GM21367 (cell line): Measurements from ENCODE around the gene HACD2.

Experiments used
- ATAC-seq: cut with Tn5 transposase; IDR thresholded peaks from one replicate; pipeline ENCODE4 v1.9.1; 2021; ENCODE audit not compliant: unreplicated experiment

The HACD2 gene

GRCh38 chr3:123584988-123585937 is at the start of gene HACD2:
Gene HACD2 (minus strand): TSS chr3:123585053. CDS start chr3:123585027, 26 bp downstream.
- peak; percentile 84 for ATAC-seq

- ATAC-seq = no peak
Measured at GRCh38 chr3:123634149-123635051, 49.5 kb upstream of the HACD2 start.

GRCh38 chr3:123633530-123633929 is 48.7 kb upstream of the HACD2 start:
- ATAC-seq = no peak

DNA sequence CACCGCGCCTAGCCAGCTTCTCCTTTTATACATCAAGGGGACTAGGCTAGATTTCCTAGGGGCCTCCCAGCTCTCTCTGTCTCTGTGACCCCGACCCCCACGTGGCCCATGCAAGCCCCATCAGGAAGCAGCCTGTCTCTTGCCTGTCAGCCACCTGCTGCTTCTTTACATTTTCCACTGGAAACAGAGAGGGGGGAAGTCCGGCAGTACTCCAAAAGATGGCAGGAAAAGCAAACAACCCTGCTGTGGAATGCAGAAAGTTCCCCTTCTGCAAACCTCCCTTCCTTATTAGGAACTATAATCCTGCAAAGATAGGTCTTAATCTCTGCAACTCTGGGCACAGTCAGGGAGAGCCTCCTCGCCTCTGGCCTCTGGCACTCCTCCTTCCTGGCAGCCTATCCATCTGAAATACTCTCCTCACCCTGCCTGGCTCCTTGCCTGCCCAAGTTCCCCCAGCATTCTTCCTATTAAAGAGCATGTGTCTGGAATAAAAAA is 47.4 kb upstream of the HACD2 start:
- no peak for ATAC-seq

DNA sequence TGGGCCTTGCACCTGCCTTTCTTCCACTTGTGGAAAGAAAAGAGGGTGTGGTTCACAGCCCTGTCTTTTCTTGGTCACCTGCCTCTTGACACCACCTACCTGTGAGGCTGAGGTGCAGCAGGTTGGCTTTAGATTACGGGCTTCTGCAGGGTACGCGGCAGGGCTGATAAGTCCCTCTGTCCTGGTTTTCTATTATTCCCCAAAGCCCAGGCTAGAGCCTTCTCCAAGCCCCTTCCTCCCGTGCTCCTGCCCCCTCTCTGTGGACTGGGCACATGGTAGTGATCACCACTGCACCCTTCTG is 44.8 kb upstream of the HACD2 start:
- no peak for ATAC-seq

- ATAC-seq = no peak
Measured at GRCh38 chr3:123628996-123629746, 44.3 kb upstream of the HACD2 start.

GRCh38 chr3:123627673-123628670 is 43.1 kb upstream of the HACD2 start:
- no peak for ATAC-seq

- ATAC-seq = no peak
Measured at GRCh38 chr3:123626881-123627280, 42.0 kb upstream of the HACD2 start.

DNA sequence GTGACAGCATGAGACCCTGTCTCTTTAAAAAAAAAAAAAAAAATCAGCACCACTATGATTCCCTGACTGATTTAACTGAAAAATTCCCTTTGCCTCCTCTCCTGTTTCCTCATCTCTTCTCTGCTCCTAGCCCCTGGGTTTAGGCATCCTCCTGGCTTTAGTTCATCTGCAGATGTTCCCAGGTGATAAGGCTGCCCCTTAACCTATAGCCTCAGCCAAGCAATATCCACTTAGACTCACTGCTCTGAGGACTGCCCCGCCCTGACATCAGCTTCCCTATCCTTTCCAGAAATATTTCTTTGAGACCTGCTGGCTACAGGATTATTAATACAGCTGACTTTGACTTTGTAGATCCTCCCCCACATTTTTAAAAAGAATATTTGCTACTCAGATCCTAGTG is 39.4 kb upstream of the HACD2 start:
- no peak for ATAC-seq

DNA sequence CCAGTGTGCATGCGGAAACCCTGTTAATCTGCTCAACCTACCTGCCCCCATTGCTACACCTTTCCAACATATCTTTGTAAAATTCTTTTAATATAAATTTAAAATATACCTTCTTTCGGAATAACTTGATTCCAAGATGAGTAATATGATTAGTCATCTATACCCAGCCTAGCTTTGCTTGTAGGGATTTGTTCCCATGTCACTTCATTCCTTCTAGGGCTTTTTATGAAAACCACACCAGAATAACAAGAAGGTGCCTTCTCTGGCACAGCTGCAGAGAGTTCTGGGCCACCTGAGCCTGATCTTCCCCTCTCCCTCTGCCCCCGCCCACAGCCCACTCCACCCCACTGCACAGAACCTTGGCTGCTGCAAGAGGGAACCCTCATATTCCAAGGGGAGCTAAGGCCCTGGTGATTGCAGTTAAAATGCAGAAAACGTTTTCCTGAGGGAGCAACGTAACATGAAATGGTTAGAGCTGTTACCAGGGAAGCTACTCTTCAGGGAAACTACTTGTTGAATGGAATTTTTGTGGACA is 38.6 kb upstream of the HACD2 start:
- no peak for ATAC-seq

DNA sequence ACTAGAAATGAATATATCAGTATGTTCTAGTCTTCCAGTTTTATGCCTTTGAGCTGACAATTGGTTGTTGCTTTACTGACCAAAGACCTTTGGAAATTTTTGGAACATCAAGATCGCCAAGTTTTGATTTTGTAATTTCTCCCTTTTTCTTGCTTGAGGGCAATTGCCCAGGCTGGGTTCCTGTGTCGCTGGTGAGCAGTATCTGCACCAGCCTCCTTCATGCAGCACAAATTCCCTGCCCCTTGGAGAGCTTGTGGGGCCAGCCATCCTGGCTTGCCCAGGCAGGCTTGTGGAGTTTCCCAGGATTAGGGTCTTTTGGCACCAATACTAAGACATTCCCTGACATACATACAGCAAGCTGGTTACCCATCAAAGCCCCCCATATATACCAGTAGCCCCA is 37.9 kb upstream of the HACD2 start:
- no peak for ATAC-seq

- ATAC-seq = no peak
Measured at GRCh38 chr3:123621850-123622189, 37.0 kb upstream of the HACD2 start.

DNA sequence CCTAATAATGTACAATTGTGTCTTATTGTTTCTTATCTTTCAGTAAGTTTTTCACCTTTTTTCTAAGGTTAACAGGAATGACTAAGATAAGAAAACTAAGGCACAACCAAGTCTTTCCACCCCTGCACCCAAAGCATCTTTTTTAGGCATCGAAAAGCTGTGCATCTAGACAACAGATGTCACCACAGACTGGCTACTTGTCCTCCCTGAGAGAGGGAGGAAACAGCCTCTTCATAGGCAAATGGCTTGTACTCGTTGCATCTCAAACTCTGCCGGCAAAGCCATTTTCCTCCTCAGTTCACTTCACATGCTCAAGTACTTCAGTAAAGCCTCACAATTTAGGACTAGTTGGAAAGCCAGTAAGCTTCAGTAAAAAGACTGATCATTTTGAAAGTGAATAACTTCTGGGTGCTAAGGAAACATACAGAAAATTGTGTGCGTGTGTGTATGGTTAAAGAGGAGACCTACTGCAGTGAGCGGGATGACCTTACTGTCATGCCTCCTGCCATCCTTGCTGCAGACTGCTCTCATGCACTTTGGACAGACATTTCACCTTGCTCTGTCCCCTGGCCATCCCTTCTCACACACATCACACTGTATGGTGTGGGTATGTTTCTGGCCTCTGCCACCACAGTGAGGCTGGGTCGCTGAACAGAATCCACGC is 36.5 kb upstream of the HACD2 start:
- no peak for ATAC-seq

DNA sequence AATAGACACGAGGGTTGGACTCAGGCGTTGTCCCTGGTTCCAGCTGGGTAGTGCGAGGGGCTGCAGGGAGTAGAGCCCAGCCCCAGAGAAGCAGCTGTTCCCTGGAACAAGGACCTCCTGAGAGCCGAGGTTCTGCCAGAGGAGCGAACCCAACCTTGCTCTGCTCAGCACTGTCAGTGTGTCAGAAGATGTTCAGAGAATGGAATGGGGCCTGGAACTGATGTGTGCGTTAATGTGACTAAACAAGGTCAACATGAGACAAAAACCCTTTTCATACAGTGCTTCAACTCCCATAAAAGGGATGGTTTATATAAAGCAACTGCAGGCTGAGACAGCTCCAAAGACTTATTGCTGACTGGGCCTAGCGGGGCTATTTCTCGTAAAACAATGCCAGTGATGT is 35.5 kb upstream of the HACD2 start:
- ATAC-seq = no peak

DNA sequence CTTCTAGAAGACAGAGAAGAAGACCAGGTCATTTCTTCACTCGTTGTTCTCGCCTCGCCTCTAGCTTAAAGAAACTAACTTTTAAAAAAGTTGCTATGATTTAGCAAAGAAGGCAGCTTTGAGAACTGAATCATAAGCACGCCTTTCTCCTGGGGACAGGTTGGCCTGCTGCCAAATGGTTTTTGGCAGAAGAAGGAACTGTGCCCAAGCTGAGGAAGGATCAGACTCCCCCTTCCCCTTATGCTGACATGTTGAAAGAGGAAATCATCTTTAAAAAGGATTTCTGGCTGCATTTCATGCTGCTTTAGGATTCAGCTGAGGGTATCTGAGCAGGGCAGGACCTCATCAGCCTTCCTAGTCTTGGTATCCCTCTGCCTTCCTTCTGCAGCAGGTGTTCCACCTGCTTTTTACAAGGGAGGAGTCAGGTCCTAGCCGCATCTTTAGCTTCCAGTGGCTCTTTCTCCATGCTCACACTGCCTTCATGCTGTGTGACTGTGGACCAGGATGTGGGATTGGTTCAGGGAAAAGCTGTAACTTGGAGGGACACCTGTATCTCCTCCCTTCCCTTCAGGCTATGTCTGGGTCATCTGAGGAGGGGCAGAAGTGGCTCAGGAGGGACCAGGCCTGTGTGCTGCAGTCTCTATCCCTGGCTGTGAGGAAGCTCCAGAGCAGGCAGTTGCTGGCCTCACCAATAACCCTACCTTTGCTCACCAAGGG is 34.1 kb upstream of the HACD2 start:
- ATAC-seq = no peak

DNA sequence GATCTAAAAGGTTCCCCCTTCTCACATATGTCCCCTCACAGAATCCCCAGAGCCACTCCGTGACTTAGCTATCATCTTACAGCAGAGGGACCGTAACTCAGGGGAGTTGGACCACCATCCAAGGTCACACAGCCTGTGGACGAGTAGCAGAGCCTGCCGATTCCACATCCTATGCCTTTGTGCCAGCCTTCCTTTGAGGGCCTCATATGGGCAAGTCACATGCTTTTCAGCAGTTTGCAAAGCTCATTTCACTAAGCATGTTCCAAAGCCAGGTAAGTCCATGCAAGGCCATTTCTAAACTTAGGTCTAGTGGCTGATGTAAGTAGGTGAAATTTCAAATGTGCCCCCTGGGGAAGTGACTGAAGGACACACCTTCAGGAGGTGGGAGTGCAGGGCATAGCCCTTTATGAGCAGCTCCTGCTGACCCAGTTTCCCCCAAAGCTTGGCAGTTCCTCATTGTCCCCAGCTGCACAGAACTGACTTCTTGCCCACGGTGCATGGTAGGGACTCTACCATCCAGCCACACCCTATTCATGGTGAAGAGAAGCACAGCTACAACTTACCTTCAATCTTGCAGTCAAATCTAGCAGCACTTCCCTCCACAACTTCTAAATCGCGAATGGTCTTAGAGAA is 33.3 kb upstream of the HACD2 start:
- ATAC-seq = no peak

DNA sequence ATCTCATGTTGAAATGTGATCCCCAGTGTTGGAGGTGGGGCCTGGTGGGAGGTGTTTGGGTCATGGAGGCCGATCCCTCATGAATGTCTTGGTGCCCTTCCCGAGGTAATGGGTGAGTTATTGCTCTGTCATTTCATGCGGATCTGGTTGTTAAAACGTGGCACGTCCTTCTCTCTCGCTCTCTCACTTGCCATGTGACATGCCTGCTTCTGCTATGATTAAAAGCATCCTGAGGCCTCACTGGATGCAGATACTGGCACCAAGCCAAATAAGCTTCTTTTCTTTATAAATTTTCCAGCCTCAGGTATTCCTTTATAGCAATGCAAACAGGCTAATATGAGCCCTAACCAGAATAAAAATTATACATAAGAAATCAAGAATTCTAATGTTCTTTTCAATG is 31.7 kb upstream of the HACD2 start:
- no peak for ATAC-seq

- no peak for ATAC-seq
Measured at GRCh38 chr3:123613543-123613942, 28.7 kb upstream of the HACD2 start.
